Measurements from ENCODE around the gene PHLDA3. TPM values are rescaled to one million over a fixed set of nuclear protein-coding genes. Genes with fewer than 3 reads are reported as not detected.

Gene PHLDA3
- total RNA-seq, 6 experiments from 2014 or later, result 1.0 to 10.9 (median 2.7) TPM

GRCh38 chr1:201515895-201516294, 46.9 kb upstream of the PHLDA3 start:
- WGBS (ENCODE audit: insufficient coverage, low coverage, low lambda C conversion rate, missing lambda C conversion rate), result no CpG with 5 or more reads among the region's 1 CpG
- no peaks in the 10 kb centered on the region for H3K9me3 ChIP-seq
- ATAC-seq (no peak), DNase-seq (no peak)
- TF ChIP-seq CTCF (IDR thresholded peaks at IDR 0.05) (no peak), POLR2A (IDR thresholded peaks at IDR 0.05) (no peak)
- H3K4me3 ChIP-seq, result no peak overlapping the region
- intact Hi-C loops (cut with DNase I), result loop anchor here in 1 of 2 donors (5.0 kb wide), 1 partner anchor 34 kb away; no protein-coding TSS in a partner anchor
- H3K4me1 ChIP-seq, result peaks cover 0 to 11% (median 4%) of the 10 kb centered on the region in 4 donors
- H3K27ac ChIP-seq, result no peak overlapping the region
- H3K36me3 ChIP-seq, result no peaks in the 10 kb centered on the region
- H3K27me3 ChIP-seq, result no peaks in the 10 kb centered on the region

GRCh38 chr1:201515062-201515750, 46.2 kb upstream of the PHLDA3 start:
- TF ChIP-seq CTCF (IDR thresholded peaks at IDR 0.05) (no peak), POLR2A (IDR thresholded peaks at IDR 0.05) (no peak)
- no peaks in the 10 kb centered on the region for H3K27me3 ChIP-seq
- intact Hi-C loops (cut with DNase I), result loop anchor here in 1 of 2 donors (5.0 kb wide), 1 partner anchor 33 kb away; no protein-coding TSS in a partner anchor
- no peak for ATAC-seq
- H3K36me3 ChIP-seq, result no peaks in the 10 kb centered on the region
- H3K4me1 ChIP-seq, result peaks cover 0 to 11% (median 4%) of the 10 kb centered on the region in 4 donors
- no peak overlapping the region for H3K27ac ChIP-seq
- H3K4me3 ChIP-seq, result no peak overlapping the region
- no peak for DNase-seq
- WGBS (ENCODE audit: insufficient coverage, low coverage, low lambda C conversion rate, missing lambda C conversion rate), result 87% methylated on average over 9 of the region's 9 CpGs
- H3K9me3 ChIP-seq, result no peaks in the 10 kb centered on the region

GRCh38 chr1:201514466-201514865, 45.5 kb upstream of the PHLDA3 start:
- ATAC-seq (no peak), DNase-seq (no peak)
- Histone ChIP-seq H3K9me3 (no peaks in the 10 kb centered on the region), H3K27ac (no peak overlapping the region), H3K36me3 (no peaks in the 10 kb centered on the region), H3K4me3 (no peak overlapping the region), H3K4me1 (peaks cover 0 to 11% (median 4%) of the 10 kb centered on the region in 4 donors), H3K27me3 (no peaks in the 10 kb centered on the region)
- no peak for TF ChIP-seq POLR2A (IDR thresholded peaks at IDR 0.05)
- no peak for TF ChIP-seq CTCF (IDR thresholded peaks at IDR 0.05)
- intact Hi-C loops (cut with DNase I), result no loop called here
- WGBS (ENCODE audit: insufficient coverage, low coverage, low lambda C conversion rate, missing lambda C conversion rate), result 93% methylated on average over 2 of the region's 2 CpGs

GRCh38 chr1:201513498-201514243, 44.7 kb upstream of the PHLDA3 start:
- Histone ChIP-seq H3K4me1 (peaks cover 0 to 11% (median 4%) of the 10 kb centered on the region in 4 donors), H3K36me3 (no peaks in the 10 kb centered on the region), H3K4me3 (no peak overlapping the region), H3K27me3 (no peaks in the 10 kb centered on the region), H3K27ac (no peak overlapping the region), H3K9me3 (no peaks in the 10 kb centered on the region)
- intact Hi-C loops (cut with DNase I), result no loop called here
- DNase-seq (no peak), ATAC-seq (no peak)
- WGBS (ENCODE audit: insufficient coverage, low coverage, low lambda C conversion rate, missing lambda C conversion rate), result 91% methylated on average over 5 of the region's 6 CpGs
- no peak for TF ChIP-seq POLR2A (IDR thresholded peaks at IDR 0.05)
- TF ChIP-seq CTCF (IDR thresholded peaks at IDR 0.05), result no peak
